Measurements from ENCODE around the gene MS4A4A. TPM values are rescaled to one million over a fixed set of nuclear protein-coding genes. Genes with fewer than 3 reads are reported as not detected.

MS4A4A gene
- total RNA-seq, 4 donors from 2014 or later: 2.8 to 17.0 (median 4.4) TPM

GRCh38 chr11:60345489-60345888 is 65.0 kb downstream of the MS4A4A start:
- TF ChIP-seq CTCF (IDR thresholded peaks at IDR 0.05): peak in 3 of 6 experiments; percentile 25 to 37 (median 37)
- TF ChIP-seq POLR2A (IDR thresholded peaks at IDR 0.05): no peak
- Histone ChIP-seq H3K27ac (no peak overlapping the region), H3K4me1 (no peaks in the 10 kb centered on the region), H3K9me3 (no peaks in the 10 kb centered on the region), H3K27me3 (no peaks in the 10 kb centered on the region), H3K36me3 (no peaks in the 10 kb centered on the region), H3K4me3 (no peak overlapping the region)
- DNase-seq: peak in 2 of 3 donors; percentile 24 to 67

- no peak for DNase-seq
- no peaks in the 10 kb centered on the region for H3K4me1 ChIP-seq
- TF ChIP-seq POLR2A (IDR thresholded peaks at IDR 0.05) (no peak), CTCF (IDR thresholded peaks at IDR 0.05) (no peak)
- no peaks in the 10 kb centered on the region for H3K36me3 ChIP-seq
- no peaks in the 10 kb centered on the region for H3K9me3 ChIP-seq
- H3K27me3 ChIP-seq: no peaks in the 10 kb centered on the region
- H3K4me3 ChIP-seq: no peak overlapping the region
- H3K27ac ChIP-seq: no peak overlapping the region
Measured at GRCh38 chr11:60347084-60347797, 66.8 kb downstream of the MS4A4A start.

GRCh38 chr11:60348116-60348515 is 67.7 kb downstream of the MS4A4A start:
- Histone ChIP-seq H3K27ac (no peak overlapping the region), H3K27me3 (no peaks in the 10 kb centered on the region), H3K36me3 (no peaks in the 10 kb centered on the region), H3K9me3 (no peaks in the 10 kb centered on the region), H3K4me3 (no peak overlapping the region), H3K4me1 (no peaks in the 10 kb centered on the region)
- no peak for DNase-seq
- no peak for TF ChIP-seq CTCF (IDR thresholded peaks at IDR 0.05)
- TF ChIP-seq POLR2A (IDR thresholded peaks at IDR 0.05): no peak

GRCh38 chr11:60349990-60350389 is 69.5 kb downstream of the MS4A4A start:
- Histone ChIP-seq H3K4me1 (no peaks in the 10 kb centered on the region), H3K36me3 (no peaks in the 10 kb centered on the region), H3K9me3 (no peaks in the 10 kb centered on the region), H3K27ac (no peak overlapping the region), H3K27me3 (no peaks in the 10 kb centered on the region), H3K4me3 (no peak overlapping the region)
- TF ChIP-seq POLR2A (IDR thresholded peaks at IDR 0.05): no peak
- TF ChIP-seq CTCF (IDR thresholded peaks at IDR 0.05): no peak
- DNase-seq: no peak

- TF ChIP-seq CTCF (IDR thresholded peaks at IDR 0.05) (no peak), POLR2A (IDR thresholded peaks at IDR 0.05) (no peak)
- Histone ChIP-seq H3K27me3 (no peaks in the 10 kb centered on the region), H3K4me3 (no peak overlapping the region), H3K4me1 (no peaks in the 10 kb centered on the region), H3K9me3 (no peaks in the 10 kb centered on the region), H3K36me3 (no peaks in the 10 kb centered on the region), H3K27ac (no peak overlapping the region)
- DNase-seq: no peak
Measured at GRCh38 chr11:60357771-60358170, 77.3 kb downstream of the MS4A4A start.

Other genes starting within 250 kb of the MS4A4A start
- gene OOSP2, start 240.3 kb upstream of the MS4A4A start, total RNA-seq: not detected
- not detected for gene MS4A3, start 224.0 kb upstream of the MS4A4A start, total RNA-seq
- gene MS4A2, start 192.0 kb upstream of the MS4A4A start, total RNA-seq: 1 to 10 TPM in 2 of 4 donors, under 1 TPM in 1, not detected in 1; 0.80 to 3.3 (median 1.0) TPM
- gene MS4A6A, start 97.6 kb upstream of the MS4A4A start, total RNA-seq: 10 to 100 TPM in 3 of 4 donors, 1 to 10 TPM in 1; 7.4 to 66.0 (median 33.5) TPM
- gene MS4A4E, start 37.5 kb upstream of the MS4A4A start, total RNA-seq: 10 to 100 TPM in 2 of 4 donors, 1 to 10 TPM in 2; 2.6 to 13.1 (median 9.3) TPM
- gene MS4A6E, start 46.6 kb downstream of the MS4A4A start, total RNA-seq: not detected
- gene MS4A7, start 97.9 kb downstream of the MS4A4A start, total RNA-seq: 10 to 100 TPM in 2 of 4 donors, 1 to 10 TPM in 2; 5.0 to 52.0 (median 14.9) TPM
- 10 to 100 TPM in 1 of 4 donors, 1 to 10 TPM in 1, under 1 TPM in 2; 0.57 to 15.7 (median 2.7) TPM for gene MS4A14, start 115.8 kb downstream of the MS4A4A start, total RNA-seq
- not detected for gene MS4A5, start 148.9 kb downstream of the MS4A4A start, total RNA-seq
- 100 to 1,000 TPM in 1 of 4 donors, 10 to 100 TPM in 1, 1 to 10 TPM in 1, not detected in 1; 3.2 to 260 (median 18.5) TPM for gene MS4A1, start 175.2 kb downstream of the MS4A4A start, total RNA-seq
- gene MS4A12, start 212.1 kb downstream of the MS4A4A start, total RNA-seq: not detected
- gene MS4A13, start 234.7 kb downstream of the MS4A4A start, total RNA-seq: not detected